PC-9 (cell line): Measurements from ENCODE around the gene MGAT5.

ENCODE experiments used
- CTCF ChIP-seq: fragments of 200-600 bp; sonication (generic); conservative IDR thresholded peaks from 2 replicates; pipeline ENCODE4 v1.6.1; 2017; ENCODE audit warnings: mixed run types, antibody characterized with exemption, mild to moderate bottlenecking, moderate library complexity
- EZH2 ChIP-seq: fragments of 200-600 bp; sonication (generic); IDR thresholded peaks from 2 replicates; pipeline ENCODE4 v1.8.0; 2017; ENCODE audit warnings: antibody characterized with exemption, low read depth

- TF ChIP-seq CTCF (no peak), EZH2 (no peak)
Measured at GRCh38 chr2:134354611-134355010, 100.7 kb downstream of the MGAT5 start.
